Activated CD8-positive, alpha-beta T cell treated with anti-CD3 and anti-CD28 coated beads for 36 hours (primary cell): ENCODE data around the gene AACS. TPM values are rescaled to one million over a fixed set of nuclear protein-coding genes. Genes with fewer than 3 reads are reported as not detected.

Experiments used
- ATAC-seq: fragments of 200-7000 bp; cut with Tn5 transposase; one replicate; pipeline ENCODE4 v1.10.0; 2021; ENCODE audit warnings: mild to moderate bottlenecking, moderate library complexity
- CTCF ChIA-PET: fragments of 350-600 bp; sonication (Branson Sonifier 250); formaldehyde crosslinking; loops from one replicate; lab custom pipeline; 2021; ENCODE audit warnings: antibody characterized with exemption; lab: Charles Lee
- POLR2A ChIA-PET: fragments of 350-600 bp; sonication (Branson Sonifier 250); formaldehyde crosslinking; loops from one replicate; lab custom pipeline; 2021; ENCODE audit warnings: antibody characterized with exemption; lab: Charles Lee
- DNase-seq: peaks from one replicate; pipeline ENCODE4 v3.0.0-alpha.2; 2020
- H3K27ac Mint-ChIP-seq: one replicate; pipeline ENCODE4 v1.8.0; 2021; ENCODE audit warnings: mild to moderate bottlenecking, mixed read lengths
- H3K27me3 Mint-ChIP-seq: one replicate; pipeline ENCODE4 v1.8.0; 2021; ENCODE audit warnings: mixed read lengths
- H3K36me3 Mint-ChIP-seq: one replicate; pipeline ENCODE4 v1.8.0; 2021; ENCODE audit warnings: low read depth, mixed read lengths
- H3K4me1 Mint-ChIP-seq: one replicate; pipeline ENCODE4 v1.8.0; 2021; ENCODE audit warnings: low read depth, mixed read lengths
- H3K4me3 Mint-ChIP-seq: one replicate; pipeline ENCODE4 v1.8.0; 2021; ENCODE audit warnings: mild to moderate bottlenecking, moderate library complexity, mixed read lengths
- H3K9me3 Mint-ChIP-seq: one replicate; pipeline ENCODE4 v1.8.0; 2021; ENCODE audit warnings: mixed read lengths
- intact Hi-C: fragments of 100-400 bp; cut with micrococcal nuclease; formaldehyde crosslinking; loops from one replicate; pipeline ENCODE4 v1.10.0; 2022
- total RNA-seq, 2 experiments: library from RNA; stranded (reverse); gene quantifications; one replicate each; pipeline ENCODE4 v1.2.3, GENCODE V29; 2021
- TF ChIP-seq, protein P1 (sequence below): fragments of 200-600 bp; IDR thresholded peaks from one replicate; pipeline ENCODE4 v1.8.0; 2022; ENCODE audit warnings: antibody characterized with exemption, mild to moderate bottlenecking

Gene AACS
- total RNA-seq, 2 experiments from 2014 or later = 15.7 to 17.6 TPM

DNA sequence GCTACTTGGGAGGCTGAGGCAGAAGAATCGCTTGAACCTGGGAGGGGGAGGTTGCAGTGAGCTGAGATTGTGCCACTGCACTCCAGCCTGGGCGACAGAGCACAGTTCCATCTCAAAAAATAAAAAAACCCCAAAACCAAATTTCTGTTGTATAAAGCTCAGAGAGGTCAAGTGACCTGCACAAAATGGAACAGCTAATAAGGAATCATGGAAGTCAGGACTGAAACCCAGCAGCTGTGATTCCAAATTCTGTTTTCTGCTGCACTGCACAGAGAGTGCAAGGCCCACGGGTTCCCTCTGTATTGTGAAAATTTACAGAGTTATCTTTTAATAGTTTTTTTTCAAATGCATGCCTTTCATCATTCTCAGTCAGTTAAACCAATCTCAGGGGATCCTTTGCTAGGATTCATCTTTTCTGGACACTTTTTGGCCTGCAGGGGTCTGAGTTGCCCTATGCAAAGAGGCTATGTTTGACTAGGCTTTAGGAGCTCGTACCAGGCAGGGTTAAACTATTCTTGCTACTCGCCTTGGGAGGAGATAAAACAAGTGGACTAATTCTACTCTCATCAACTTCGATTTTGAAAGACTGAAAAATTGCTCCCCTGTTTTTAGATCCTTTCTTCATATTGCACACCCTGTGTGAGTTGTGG, 26.1 kb upstream of the AACS start:
- Mint-ChIP-seq H3K4me3 (no peak overlapping the region), H3K27ac (no peak overlapping the region), H3K9me3 (peaks cover 4% of the 10 kb centered on the region), H3K36me3 (no peaks in the 10 kb centered on the region), H3K4me1 (no peaks in the 10 kb centered on the region), H3K27me3 (no peaks in the 10 kb centered on the region)
- no peak for ATAC-seq
- DNase-seq = no peak
- ChIA-PET CTCF (no interaction called here), POLR2A (no interaction called here)
- TF ChIP-seq, protein P1, sequence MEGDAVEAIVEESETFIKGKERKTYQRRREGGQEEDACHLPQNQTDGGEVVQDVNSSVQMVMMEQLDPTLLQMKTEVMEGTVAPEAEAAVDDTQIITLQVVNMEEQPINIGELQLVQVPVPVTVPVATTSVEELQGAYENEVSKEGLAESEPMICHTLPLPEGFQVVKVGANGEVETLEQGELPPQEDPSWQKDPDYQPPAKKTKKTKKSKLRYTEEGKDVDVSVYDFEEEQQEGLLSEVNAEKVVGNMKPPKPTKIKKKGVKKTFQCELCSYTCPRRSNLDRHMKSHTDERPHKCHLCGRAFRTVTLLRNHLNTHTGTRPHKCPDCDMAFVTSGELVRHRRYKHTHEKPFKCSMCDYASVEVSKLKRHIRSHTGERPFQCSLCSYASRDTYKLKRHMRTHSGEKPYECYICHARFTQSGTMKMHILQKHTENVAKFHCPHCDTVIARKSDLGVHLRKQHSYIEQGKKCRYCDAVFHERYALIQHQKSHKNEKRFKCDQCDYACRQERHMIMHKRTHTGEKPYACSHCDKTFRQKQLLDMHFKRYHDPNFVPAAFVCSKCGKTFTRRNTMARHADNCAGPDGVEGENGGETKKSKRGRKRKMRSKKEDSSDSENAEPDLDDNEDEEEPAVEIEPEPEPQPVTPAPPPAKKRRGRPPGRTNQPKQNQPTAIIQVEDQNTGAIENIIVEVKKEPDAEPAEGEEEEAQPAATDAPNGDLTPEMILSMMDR = no peak
- intact Hi-C loops = no loop called here

DNA sequence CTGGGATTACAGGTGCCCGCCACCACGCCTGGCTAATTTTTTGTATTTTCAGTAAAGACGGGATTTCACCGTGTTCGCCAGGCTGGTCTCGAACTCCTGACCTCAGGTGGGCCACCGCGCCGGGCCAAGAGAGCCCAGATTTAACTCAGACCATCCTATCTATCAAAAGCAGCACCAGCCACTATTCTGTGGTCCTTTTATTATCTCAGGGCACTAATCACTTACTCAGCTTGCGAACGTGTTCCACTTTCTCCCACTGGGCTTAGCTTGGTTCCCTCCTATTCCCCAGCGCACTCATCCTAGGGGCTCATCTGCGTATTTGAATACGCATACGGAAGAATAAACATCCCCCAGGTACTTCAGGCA, 16.2 kb upstream of the AACS start:
- peak overlapping the region; percentile 80 for H3K4me3 Mint-ChIP-seq
- intact Hi-C loops = loop anchor here (5.0 kb wide), 1 partner anchor 57 kb away; the partner anchor contains the start of gene BRI3BP
- ATAC-seq = no peak
- no peaks in the 10 kb centered on the region for H3K36me3 Mint-ChIP-seq
- H3K27me3 Mint-ChIP-seq = no peaks in the 10 kb centered on the region
- H3K9me3 Mint-ChIP-seq = no peaks in the 10 kb centered on the region
- TF ChIP-seq, protein P1 = no peak
- ChIA-PET CTCF (interaction anchor here (0.7 to 0.9 kb wide), 3 partner anchors 13 to 60 kb away, joined by 3 to 4 read pairs (median 3); partner anchors contain the start of gene DHX37), POLR2A (interaction anchor here (0.8 to 1.3 kb wide), 4 partner anchors 11 to 70 kb away, joined by 3 to 4 read pairs (median 3); partner anchors contain the start of gene AACS)
- peaks cover 5% of the 10 kb centered on the region for H3K4me1 Mint-ChIP-seq
- DNase-seq = no peak
- H3K27ac Mint-ChIP-seq = peak overlapping the region; percentile 63

DNA sequence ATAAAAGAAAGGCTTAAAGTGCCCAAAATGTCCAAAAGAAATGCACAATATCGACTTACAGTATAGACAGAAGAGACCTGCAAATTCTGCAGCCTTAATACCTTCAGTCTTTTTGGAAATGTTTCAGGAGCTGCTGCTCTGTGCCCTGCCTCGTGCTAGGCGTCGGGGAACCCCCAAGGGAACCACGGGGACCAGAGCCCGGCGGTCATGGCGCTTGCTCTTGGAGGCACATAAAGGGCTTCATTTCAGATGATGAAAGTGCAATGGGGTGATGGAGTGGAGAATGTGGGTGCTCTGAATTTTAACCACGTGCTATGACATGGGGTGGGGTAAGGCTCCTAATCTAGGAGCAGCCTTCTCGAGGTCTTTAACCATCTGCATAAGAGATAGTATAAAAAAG, 14.8 kb upstream of the AACS start:
- H3K27me3 Mint-ChIP-seq = no peaks in the 10 kb centered on the region
- ChIA-PET POLR2A (no interaction called here), CTCF (no interaction called here)
- ATAC-seq (no peak), DNase-seq (peak; percentile 20)
- H3K27ac Mint-ChIP-seq = no peak overlapping the region
- no peaks in the 10 kb centered on the region for H3K36me3 Mint-ChIP-seq
- H3K4me1 Mint-ChIP-seq = peaks cover 5% of the 10 kb centered on the region
- no peaks in the 10 kb centered on the region for H3K9me3 Mint-ChIP-seq
- peak overlapping the region; percentile 22 for H3K4me3 Mint-ChIP-seq
- intact Hi-C loops = no loop called here
- TF ChIP-seq, protein P1 = no peak

DNA sequence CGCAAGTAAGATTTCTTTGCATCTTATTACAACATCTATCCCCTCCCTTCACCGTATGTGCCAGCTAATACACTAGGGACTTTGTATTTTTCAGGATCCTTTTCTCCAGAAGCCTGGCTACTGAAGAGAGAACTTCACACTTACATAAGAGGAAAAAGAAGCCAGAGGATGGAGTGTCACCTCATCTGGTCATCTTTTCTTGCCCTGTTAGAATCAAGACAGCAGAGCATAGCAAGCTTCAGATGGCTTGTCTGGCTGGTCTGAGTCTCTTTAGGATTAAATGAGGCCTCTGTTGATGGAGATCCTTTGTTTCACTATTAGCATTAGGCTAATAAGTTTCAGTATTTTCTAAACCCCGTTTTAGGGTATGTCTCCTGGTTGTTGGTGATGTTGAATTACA, 14.4 kb upstream of the AACS start:
- ChIA-PET CTCF (no interaction called here), POLR2A (no interaction called here)
- no peak overlapping the region for H3K27ac Mint-ChIP-seq
- no peak overlapping the region for H3K4me3 Mint-ChIP-seq
- H3K9me3 Mint-ChIP-seq = no peaks in the 10 kb centered on the region
- ATAC-seq (no peak), DNase-seq (no peak)
- TF ChIP-seq, protein P1 = no peak
- intact Hi-C loops = no loop called here
- no peaks in the 10 kb centered on the region for H3K27me3 Mint-ChIP-seq
- peaks cover 5% of the 10 kb centered on the region for H3K4me1 Mint-ChIP-seq
- no peaks in the 10 kb centered on the region for H3K36me3 Mint-ChIP-seq

DNA sequence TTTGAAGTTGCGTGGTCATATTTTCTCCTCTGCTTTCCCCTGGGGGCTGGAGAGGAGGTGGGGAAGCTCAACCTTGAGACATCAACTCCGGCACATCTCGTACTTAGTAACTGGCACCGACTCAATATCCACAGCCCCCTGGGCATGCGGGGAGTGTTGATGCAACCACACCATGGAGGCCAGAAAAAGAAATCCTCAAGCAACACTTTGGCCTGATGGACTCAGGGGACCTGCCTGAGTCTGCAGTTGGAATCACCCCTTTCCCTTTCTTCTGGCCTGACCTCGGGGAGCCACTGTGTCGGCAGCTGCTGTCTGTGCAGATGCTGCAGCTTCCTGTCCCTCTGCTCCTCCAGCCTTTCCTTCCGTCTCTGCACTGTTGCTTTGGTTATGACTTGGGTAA, 11.4 kb upstream of the AACS start:
- H3K27ac Mint-ChIP-seq = no peak overlapping the region
- no peaks in the 10 kb centered on the region for H3K36me3 Mint-ChIP-seq
- no peaks in the 10 kb centered on the region for H3K27me3 Mint-ChIP-seq
- ATAC-seq = no peak
- no peak for DNase-seq
- POLR2A ChIA-PET = no interaction called here
- peaks cover 5% of the 10 kb centered on the region for H3K4me1 Mint-ChIP-seq
- CTCF ChIA-PET = no interaction called here
- H3K9me3 Mint-ChIP-seq = no peaks in the 10 kb centered on the region
- intact Hi-C loops = no loop called here
- TF ChIP-seq, protein P1 = no peak
- H3K4me3 Mint-ChIP-seq = no peak overlapping the region
